Sciatic nerve (tissue), 2 donors: Measurements from ENCODE around the gene ZNF728. TPM values are rescaled to one million over a fixed set of nuclear protein-coding genes. Genes with fewer than 3 reads are reported as not detected.
"Not testable (repeated sequence)": the region's sequence is repeated elsewhere in the genome, so short reads cannot be mapped to it uniquely, and the experiment has no call there.

Source experiments
- ATAC-seq: fragments of 200-7000 bp; cut with Tn5 transposase; one replicate; pipeline ENCODE4 v1.9.1; 2020; ENCODE audit warnings: mild to moderate bottlenecking, moderate library complexity
- DNase-seq: peaks from one replicate; pipeline ENCODE4 v3.0.0-alpha.2; 2020; ENCODE audit warnings: low spot score
- intact Hi-C: fragments of 100-400 bp; cut with DNase I; formaldehyde crosslinking; loops from one replicate; pipeline ENCODE4 v1.14.2; 2022
- total RNA-seq: library from RNA; stranded (reverse); fragmentation: NEBNext Ultra II Directional; extraction: Animal tissue kit (Norgen Biotek cat#: 25700); gene quantifications from one replicate; pipeline ENCODE4 v1.2.1, GENCODE V29; 2021
- donor health status: DM: no; HTN: no; CAD: no.
- donor health status: DM: no; HTN: no; CAD: no.

ZNF728 gene
- total RNA-seq = 4.0 TPM

GRCh38 chr19:23002690-23003422 lies at the start of gene ZNF728:
Gene ZNF728, minus strand, starts transcription at chr19:23003176. Its CDS starts 146 bp downstream, at chr19:23003030.
- intact Hi-C loops = no loop called here
- ATAC-seq = peak; percentile 90
- DNase-seq = peak; percentile 82

DNA sequence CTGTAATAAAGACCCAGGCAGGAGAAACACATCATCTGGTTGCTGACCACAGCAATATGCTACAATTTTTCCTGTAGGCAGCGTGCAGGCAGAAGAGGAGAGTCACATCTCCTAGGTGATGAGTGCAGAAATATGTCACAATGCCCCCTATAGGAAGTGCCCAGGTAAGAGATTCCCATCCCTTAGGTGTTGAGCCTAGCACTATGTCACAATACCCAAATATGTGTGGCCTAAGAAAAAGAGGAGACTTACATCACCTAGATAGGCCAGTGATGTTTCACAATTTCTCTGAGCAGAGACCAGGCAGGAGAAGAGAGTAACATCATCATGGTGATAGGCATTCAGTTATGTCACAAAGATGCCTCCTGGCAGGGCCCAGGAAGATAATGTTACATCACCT lies 49.4 kb upstream of the ZNF728 start:
- ATAC-seq = no peak
- intact Hi-C loops = no loop called here
- no peak for DNase-seq

GRCh38 chr19:23049256-23049655 lies 46.3 kb upstream of the ZNF728 start:
- intact Hi-C loops = no loop called here
- no peak for DNase-seq
- ATAC-seq = no peak

GRCh38 chr19:23046743-23047142 lies 43.8 kb upstream of the ZNF728 start:
- intact Hi-C loops = no loop called here
- DNase-seq = no peak
- no peak for ATAC-seq

DNA sequence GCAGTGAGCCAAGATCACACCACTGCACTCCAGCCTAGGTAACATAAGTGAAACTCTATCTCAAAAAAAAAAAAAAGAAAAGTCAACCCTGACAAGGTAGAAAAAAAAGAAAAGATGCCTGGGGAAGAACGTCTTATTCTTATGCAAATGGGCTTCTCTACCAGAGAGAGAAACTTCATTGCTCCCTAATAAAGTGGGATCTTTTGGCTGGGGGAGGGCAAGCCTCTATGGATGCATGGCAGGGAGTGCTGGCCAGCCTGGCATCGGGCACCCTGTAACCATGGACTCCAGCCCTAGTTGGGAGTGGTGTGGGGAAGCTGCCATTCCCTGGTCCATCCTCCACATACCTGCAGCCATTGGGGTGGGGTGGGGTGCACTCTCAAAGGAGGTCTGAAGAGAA lies 30.7 kb upstream of the ZNF728 start:
- intact Hi-C loops = no loop called here
- ATAC-seq (no peak), DNase-seq (no peak)

DNA sequence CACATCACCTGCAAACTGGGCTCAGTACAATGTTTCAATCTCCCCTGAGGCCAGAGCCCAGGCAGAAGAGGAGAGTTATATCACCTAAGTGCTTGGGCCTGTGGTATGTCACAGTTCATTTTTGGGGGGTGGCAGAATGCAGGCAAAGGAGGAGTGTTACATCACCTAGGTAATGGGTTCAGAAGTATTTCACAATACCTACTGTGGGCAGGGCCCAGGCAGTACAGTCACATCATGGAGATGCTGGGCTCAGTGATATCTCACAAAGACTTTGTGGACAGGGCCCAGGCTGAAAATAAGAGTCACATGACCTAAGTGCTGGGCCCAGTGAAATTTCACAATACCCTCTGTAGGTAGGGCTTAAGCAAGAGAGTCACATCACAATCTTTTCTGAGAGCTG lies 12.7 kb upstream of the ZNF728 start:
- no peak for ATAC-seq
- DNase-seq = no peak
- intact Hi-C loops = no loop called here

DNA sequence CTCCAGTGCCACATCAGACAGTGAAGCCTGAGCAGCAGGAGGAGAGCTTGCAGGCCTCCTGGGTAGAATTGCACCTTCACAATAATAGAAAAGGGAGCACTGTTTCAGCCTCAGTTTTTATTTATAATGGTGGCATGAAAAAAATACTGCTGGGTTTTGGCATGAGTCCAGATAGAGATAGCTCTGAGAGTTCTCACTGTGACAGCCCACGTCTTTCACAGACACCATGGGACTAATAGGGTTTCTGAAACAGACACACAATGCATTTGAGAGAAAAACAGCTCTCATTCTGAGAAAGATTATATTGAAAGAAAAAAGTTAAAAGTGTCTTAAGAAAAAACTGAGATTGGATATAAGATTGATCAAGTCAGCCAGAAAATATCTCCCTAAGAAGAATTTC lies 8.0 kb downstream of the ZNF728 start:
- ATAC-seq, intact Hi-C loops, DNase-seq: not testable (repeated sequence)

GRCh38 chr19:22976248-22976647 lies 26.7 kb downstream of the ZNF728 start:
- no peak for ATAC-seq
- intact Hi-C loops = no loop called here

DNA sequence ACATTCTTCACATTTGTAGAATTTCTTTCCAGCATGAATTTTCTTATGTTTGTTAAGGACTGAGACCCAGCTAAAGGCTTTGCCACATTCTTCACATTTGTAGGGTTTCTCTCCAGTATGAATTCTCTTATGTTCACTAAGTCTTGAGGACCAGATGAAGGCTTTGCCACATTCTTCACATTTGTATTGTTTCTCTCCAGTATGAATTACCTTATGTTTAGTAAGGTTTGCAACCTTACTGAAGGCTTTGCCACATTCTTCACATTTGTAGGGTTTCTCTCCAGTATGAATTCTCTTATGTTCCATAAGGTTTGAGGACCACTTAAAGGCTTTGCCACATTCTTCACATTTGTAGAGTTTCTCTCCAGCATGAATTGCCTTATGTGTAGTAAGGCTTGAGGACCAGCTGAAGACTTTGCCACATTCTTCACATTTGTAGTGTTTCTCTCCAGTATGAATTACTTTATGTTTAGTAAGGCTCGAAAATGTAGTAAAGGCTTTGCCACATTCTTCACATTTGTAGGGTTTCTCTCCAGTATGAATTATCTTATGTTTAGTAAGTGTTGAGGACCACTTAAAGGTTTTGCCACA lies 27.3 kb downstream of the ZNF728 start:
- DNase-seq, intact Hi-C loops: not testable (repeated sequence)

More at GRCh38 chr19:22976248-22976647, 26.7 kb downstream of the ZNF728 start:
- DNase-seq = no peak

GRCh38 chr19:22945560-22945959 lies 57.4 kb downstream of the ZNF728 start:
- intact Hi-C loops = no loop called here
- no peak for ATAC-seq

More for the DNA sequence above, 27.3 kb downstream of the ZNF728 start:
- not testable (repeated sequence) for ATAC-seq

DNA sequence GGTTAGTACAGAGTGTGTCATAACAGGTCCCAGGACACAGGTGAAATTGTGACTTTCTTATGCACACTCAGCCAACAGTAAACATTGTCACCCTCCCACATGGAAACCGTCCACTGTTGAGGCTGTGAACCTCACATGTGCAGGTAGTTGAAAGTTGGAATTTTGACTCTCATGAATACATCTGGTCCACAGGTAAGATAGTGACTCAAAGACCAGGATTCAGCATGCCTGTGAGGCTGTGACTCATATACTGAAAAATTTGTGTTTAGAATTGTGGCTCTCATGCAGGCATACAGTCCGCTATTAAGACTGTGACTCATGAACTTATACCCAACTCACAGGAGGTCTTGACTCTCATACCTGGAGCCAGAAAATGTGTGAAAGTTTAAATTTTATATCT lies 67.8 kb downstream of the ZNF728 start:
- DNase-seq = no peak
- ATAC-seq = no peak
- intact Hi-C loops = no loop called here

More at GRCh38 chr19:22945560-22945959, 57.4 kb downstream of the ZNF728 start:
- DNase-seq = no peak

- ATAC-seq, DNase-seq, intact Hi-C loops: not testable (repeated sequence)
Measured at GRCh38 chr19:22927576-22927975, 75.4 kb downstream of the ZNF728 start.

- intact Hi-C loops, ATAC-seq, DNase-seq: not testable (repeated sequence)
Measured at GRCh38 chr19:22925181-22925580, 77.8 kb downstream of the ZNF728 start.

Other genes starting within 250 kb of the ZNF728 start
- gene ZNF99, start 219.0 kb downstream of the ZNF728 start, total RNA-seq = 0.49 TPM
- gene ZNF723, start 170.9 kb downstream of the ZNF728 start, total RNA-seq = not detected
- gene ZNF730, start 113.8 kb upstream of the ZNF728 start, total RNA-seq = 1.8 TPM
- gene ZNF724, start 247.2 kb upstream of the ZNF728 start, total RNA-seq = 1.7 TPM